GM12878 (cell line): ENCODE measurements around the gene PCSK5. TPM values are rescaled to one million over a fixed set of nuclear protein-coding genes. Genes with fewer than 3 reads are reported as not detected.

Source experiments
- ATAC-seq: fragments of 200-7000 bp; cut with Tn5 transposase; 3 replicates; pipeline ENCODE4 v1.9.1; 2020; ENCODE audit warnings: mild to moderate bottlenecking, moderate library complexity
- BruUV-seq: library from RNA; stranded (reverse); fragments of 400-500 nt; replicated peaks from 2 replicates; lab custom pipeline; 2021; lab: Mats Ljungman, UMichigan
- CTCF ChIA-PET: fragments of 300-600 bp; sonication (Branson Sonifier 250); formaldehyde crosslinking; extraction: SDS; loops from one replicate; lab custom pipeline; 2021; ENCODE audit warnings: inconsistent platforms; lab: Yijun Ruan, JAX
- POLR2A ChIA-PET: fragments of 350-600 bp; formaldehyde crosslinking; extraction: SDS; loops from one replicate; lab custom pipeline; 2021; ENCODE audit warnings: inconsistent platforms; lab: Charles Lee
- RAD21 ChIA-PET: fragments of 300-600 bp; sonication (Branson Sonifier 250); formaldehyde crosslinking; loops from one replicate; lab custom pipeline; 2023; ENCODE audit warnings: antibody characterized with exemption; ENCODE audit not compliant: unreplicated experiment; lab: Charles Lee
- SMC1A ChIA-PET: fragments of 300-600 bp; sonication (Branson Sonifier 250); formaldehyde crosslinking; loops from one replicate; lab custom pipeline; 2023; ENCODE audit not compliant: unreplicated experiment, uncharacterized antibody; lab: Charles Lee
- DNase-seq: peaks from one replicate; pipeline ENCODE4 v3.0.0-alpha.2; 2011; ENCODE audit warnings: low read depth, low spot score
- FAIRE-seq: peaks from 3 replicates; lab custom pipeline; 2011; peaks lifted over from hg19 to GRCh38; lab: Jason Lieb, UNC
- H2AFZ ChIP-seq: 2 replicates; pipeline ENCODE4 v1.6.0; 2011; ENCODE audit warnings: low read depth, low read length, control low read depth; ENCODE audit not compliant: control insufficient read depth
- H3K27ac ChIP-seq: 2 replicates; pipeline ENCODE4 v1.5.1; 2011; ENCODE audit warnings: control low read depth; ENCODE audit not compliant: control insufficient read depth, insufficient read depth
- H3K27me3 ChIP-seq, 2 experiments: replicated peaks in 1 of 2; 2 replicates each; pipeline versions ENCODE4 v1.6.0 to v1.6.1; 2011; ENCODE audit warnings: low read length in 1 of 2; ENCODE audit not compliant: control insufficient read depth in 2 of 2, insufficient read depth in 2 of 2
- H3K36me3 ChIP-seq, 2 experiments: 2 replicates each; pipeline ENCODE4 v1.5.1; 2011; ENCODE audit warnings: low read length in 1 of 2; ENCODE audit not compliant: control insufficient read depth in 2 of 2, insufficient read depth in 2 of 2
- H3K4me1 ChIP-seq: 2 replicates; pipeline ENCODE4 v1.6.1; 2011; ENCODE audit warnings: mild to moderate bottlenecking, low read length, moderate library complexity, mixed read lengths; ENCODE audit not compliant: control insufficient read depth, insufficient read depth
- H3K4me2 ChIP-seq: 2 replicates; pipeline ENCODE4 v1.6.0; 2011; ENCODE audit warnings: control low read depth; ENCODE audit not compliant: control insufficient read depth, insufficient read depth
- H3K4me3 ChIP-seq: fragments of 200-600 bp; sonication (generic); 2 replicates; pipeline ENCODE4 v1.5.1; 2016
- H3K79me2 ChIP-seq: 2 replicates; pipeline ENCODE4 v1.6.0; 2011; ENCODE audit warnings: low read length; ENCODE audit not compliant: control insufficient read depth, insufficient read depth
- H3K9ac ChIP-seq: 2 replicates; pipeline ENCODE4 v1.8.0; 2011; ENCODE audit warnings: low read length, control low read depth, mixed read lengths; ENCODE audit not compliant: control insufficient read depth, insufficient read depth
- H3K9me3 ChIP-seq: replicated peaks from 3 replicates; pipeline ENCODE4 v1.5.1; 2011; ENCODE audit warnings: mild to moderate bottlenecking, low read length; ENCODE audit not compliant: control insufficient read depth, insufficient read depth
- H4K20me1 ChIP-seq: 2 replicates; pipeline ENCODE4 v1.6.0; 2011; ENCODE audit not compliant: control insufficient read depth, insufficient read depth
- CREB1 ChIP-seq: IDR thresholded peaks from 2 replicates; pipeline ENCODE4 v1.6.1; 2012; ENCODE audit warnings: low read depth, mild to moderate bottlenecking, inconsistent platforms
- EZH2 ChIP-seq: IDR thresholded peaks from 2 replicates; pipeline ENCODE4 v1.6.1; 2012; ENCODE audit warnings: low read depth, mild to moderate bottlenecking, control low read depth, inconsistent platforms, low read length, borderline replicate concordance; ENCODE audit not compliant: control insufficient read depth
- NRF1 ChIP-seq: conservative IDR thresholded peaks from 2 replicates; pipeline ENCODE4 v1.6.1; 2011; ENCODE audit warnings: mild to moderate bottlenecking, low read depth, low read length, improper control_type of control experiment
- RUNX3 ChIP-seq: IDR thresholded peaks from 2 replicates; pipeline ENCODE4 v1.6.1; 2012; ENCODE audit warnings: low read length, inconsistent platforms
- YBX1 ChIP-seq: fragments of 450-650 bp; IDR thresholded peaks from 2 replicates; pipeline ENCODE4 v1.6.1; 2016; ENCODE audit warnings: antibody characterized with exemption
- ZNF622 ChIP-seq: fragments of 450-650 bp; IDR thresholded peaks from 2 replicates; pipeline ENCODE4 v1.6.1; 2017; ENCODE audit warnings: mild to moderate bottlenecking, inconsistent platforms
- WGBS: methylation state at CpG from one replicate; pipeline ENCODE4 v1.1.6; 2016; ENCODE audit warnings: low lambda C conversion rate; ENCODE audit not compliant: insufficient replicate concordance, insufficient coverage; ENCODE audit errors: missing lambda C conversion rate; 5-methylcytosine and 5-hydroxymethylcytosine counted together
- in situ Hi-C: fragments of 300-500 bp; cut with MboI; formaldehyde crosslinking; loops from 9 replicates; pipeline ENCODE4 v1.14.3; 2018; ENCODE audit warnings: mixed read lengths
- intact Hi-C: fragments of 100-400 bp; cut with micrococcal nuclease; formaldehyde crosslinking; loops from one replicate; pipeline ENCODE4 v1.14.2; 2022; ENCODE audit not compliant: unreplicated experiment
- polyA plus RNA-seq, 11 experiments: library from polyadenylated mRNA; depleted of rRNA in 4 of 11; unstranded in 6 of 11; stranded (reverse) in 5 of 11; fragments of >200 nt; fragmentation: Nextera tagmentation in 4 of 11; fragmentation: Illumina TruSeq in 1 of 11; extraction: Ambion mirVana in 4 of 11; extraction: Trizol in 1 of 11; gene quantifications; 1 replicate in 1 of 11; 2 replicates in 10 of 11; pipeline versions ENCODE4 v1.2.1 to v1.2.3, GENCODE V29; 2011 to 2016; ENCODE audit warnings: inconsistent platforms in 2 of 11, missing spikeins in 2 of 11, low read depth in 1 of 11
- total RNA-seq, 4 experiments: library from RNA; depleted of rRNA in 3 of 4; stranded (reverse); fragments of >200 nt in 3 of 4; fragmentation: Illumina TruSeq in 1 of 4; extraction: Trizol in 1 of 4; gene quantifications; 2 replicates each; pipeline versions ENCODE4 v1.2.1 to v1.2.3, GENCODE V29; 2013 to 2021
- TF ChIP-seq, protein P1 (sequence below): fragments of 450-650 bp; IDR thresholded peaks from 2 replicates; pipeline ENCODE4 v1.6.1; 2016; ENCODE audit warnings: mild to moderate bottlenecking
- TF ChIP-seq, protein P2 (sequence below): fragments of 450-650 bp; formaldehyde crosslinking; IDR thresholded peaks from 2 replicates; pipeline ENCODE4 v1.4.0; 2022; ENCODE audit warnings: mild to moderate bottlenecking, moderate library complexity
- TF ChIP-seq, protein P3 (sequence below): fragments of 450-650 bp; IDR thresholded peaks from 2 replicates; pipeline ENCODE4 v1.6.1; 2017; ENCODE audit warnings: mild to moderate bottlenecking, moderate library complexity
- TF ChIP-seq, protein P4 (sequence below): IDR thresholded peaks from 2 replicates; pipeline ENCODE4 v1.6.1; 2012; ENCODE audit warnings: low read depth, low read length, improper control_type of control experiment

The PCSK5 gene
- total and polyA plus RNA-seq, 10 of the 15 experiments (the other 5 are each of a cell fraction or from before 2014, with no cell fraction given), result 0.01 to 0.13 (median 0.04) TPM; not detected in 3

DNA sequence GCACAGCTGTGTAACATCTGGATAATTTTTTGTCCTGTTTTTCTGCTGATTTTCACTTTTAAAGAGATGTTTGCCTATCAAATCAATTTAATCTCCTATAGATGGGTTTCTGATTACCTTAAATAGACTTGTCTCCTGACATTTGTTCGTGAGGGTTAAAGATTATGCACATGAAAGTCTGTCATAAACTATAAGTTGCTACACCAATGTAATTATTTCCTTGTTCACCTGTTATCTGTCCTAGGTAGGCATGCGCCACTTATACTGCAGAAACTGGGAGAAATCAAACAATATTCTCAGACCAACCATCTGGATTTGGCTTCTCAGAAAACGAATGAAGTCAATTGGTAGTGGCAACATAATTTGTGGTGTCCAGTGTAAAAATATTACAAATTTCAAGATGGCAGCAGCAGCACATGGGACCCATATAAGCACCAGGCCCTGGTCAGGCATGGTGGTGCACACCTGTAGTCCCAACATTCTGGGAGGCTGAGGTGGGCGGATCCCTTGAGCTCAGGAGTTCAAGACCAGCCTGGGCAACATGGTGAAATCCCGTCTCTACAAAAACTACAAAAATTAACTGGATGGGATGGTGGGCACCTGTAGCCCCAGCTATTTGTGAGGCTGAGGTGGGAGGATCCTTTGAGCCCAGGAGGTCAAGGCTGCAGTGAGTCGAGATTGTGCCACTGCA is 483.5 kb downstream of the PCSK5 start (continued):
- no peak for TF ChIP-seq EZH2
- no peak for TF ChIP-seq CREB1
- TF ChIP-seq, protein P1, sequence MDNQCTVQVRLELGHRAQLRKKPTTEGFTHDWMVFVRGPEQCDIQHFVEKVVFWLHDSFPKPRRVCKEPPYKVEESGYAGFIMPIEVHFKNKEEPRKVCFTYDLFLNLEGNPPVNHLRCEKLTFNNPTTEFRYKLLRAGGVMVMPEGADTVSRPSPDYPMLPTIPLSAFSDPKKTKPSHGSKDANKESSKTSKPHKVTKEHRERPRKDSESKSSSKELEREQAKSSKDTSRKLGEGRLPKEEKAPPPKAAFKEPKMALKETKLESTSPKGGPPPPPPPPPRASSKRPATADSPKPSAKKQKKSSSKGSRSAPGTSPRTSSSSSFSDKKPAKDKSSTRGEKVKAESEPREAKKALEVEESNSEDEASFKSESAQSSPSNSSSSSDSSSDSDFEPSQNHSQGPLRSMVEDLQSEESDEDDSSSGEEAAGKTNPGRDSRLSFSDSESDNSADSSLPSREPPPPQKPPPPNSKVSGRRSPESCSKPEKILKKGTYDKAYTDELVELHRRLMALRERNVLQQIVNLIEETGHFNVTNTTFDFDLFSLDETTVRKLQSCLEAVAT, result no peak

DNA sequence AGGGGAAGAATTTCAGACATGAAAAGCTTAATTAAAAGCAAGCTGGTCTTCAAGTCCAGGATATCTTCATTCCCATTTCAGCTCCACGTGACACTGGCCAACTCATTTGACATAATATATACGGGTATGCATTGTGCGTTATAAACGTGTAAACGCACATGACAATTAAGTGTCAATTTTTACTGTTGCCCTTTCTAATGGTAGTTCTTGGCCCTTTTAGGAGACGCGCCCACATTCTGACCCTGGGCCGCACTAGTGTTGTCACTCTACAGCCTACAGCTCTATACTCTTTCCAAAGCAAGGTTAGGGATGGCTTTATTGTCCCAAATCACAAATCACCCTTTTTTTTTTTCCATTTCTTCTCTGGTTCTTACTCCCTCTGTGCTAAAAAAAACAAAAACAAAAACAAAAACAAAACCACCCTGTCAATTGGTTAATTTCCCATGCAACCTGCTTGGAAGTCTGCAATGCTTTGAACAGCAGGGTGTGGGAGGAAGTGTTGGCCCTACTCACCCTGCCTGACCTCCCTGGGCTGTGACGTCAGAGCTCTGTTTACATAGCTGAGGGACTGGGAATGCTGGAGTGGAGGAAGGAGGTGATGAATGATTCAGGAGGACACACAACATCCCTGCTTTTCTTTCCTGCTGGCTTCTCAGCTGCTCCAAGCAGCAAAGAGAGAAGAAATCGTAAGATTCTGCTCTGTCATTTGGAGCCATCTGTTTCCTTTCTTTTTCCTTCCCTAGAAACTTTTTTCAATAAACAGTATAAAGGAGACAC is 484.5 kb downstream of the PCSK5 start:
- Histone ChIP-seq H3K27ac (no peak overlapping the region), H2AFZ (no peak overlapping the region), H3K27me3 (no peaks in the 10 kb centered on the region), H3K79me2 (no peaks in the 10 kb centered on the region), H3K9me3 (no peaks in the 10 kb centered on the region), H3K4me2 (no peak overlapping the region), H3K4me3 (no peak overlapping the region), H3K9ac (no peak overlapping the region), H3K4me1 (peaks cover 6% of the 10 kb centered on the region), H4K20me1 (no peaks in the 10 kb centered on the region), H3K36me3 (no peaks in the 10 kb centered on the region)
- ChIA-PET CTCF (interaction anchor here (1.0 kb wide), 1 partner anchor 20 kb away, joined by 3 read pairs; the partner anchor contains the start of gene RFK), POLR2A (no interaction called here), SMC1A (interaction anchor here (1.0 kb wide), 1 partner anchor 16 kb away, joined by 3 read pairs; no protein-coding TSS in a partner anchor), RAD21 (no interaction called here)
- ATAC-seq (no peak), DNase-seq (no peak), FAIRE-seq (no peak)
- WGBS, result 64% methylated on average over 10 of the region's 10 CpGs
- intact Hi-C loops, result no loop called here
- in situ Hi-C loops, result no loop called here
- BruUV-seq, result no TSS peak
- TF ChIP-seq, protein P2, sequence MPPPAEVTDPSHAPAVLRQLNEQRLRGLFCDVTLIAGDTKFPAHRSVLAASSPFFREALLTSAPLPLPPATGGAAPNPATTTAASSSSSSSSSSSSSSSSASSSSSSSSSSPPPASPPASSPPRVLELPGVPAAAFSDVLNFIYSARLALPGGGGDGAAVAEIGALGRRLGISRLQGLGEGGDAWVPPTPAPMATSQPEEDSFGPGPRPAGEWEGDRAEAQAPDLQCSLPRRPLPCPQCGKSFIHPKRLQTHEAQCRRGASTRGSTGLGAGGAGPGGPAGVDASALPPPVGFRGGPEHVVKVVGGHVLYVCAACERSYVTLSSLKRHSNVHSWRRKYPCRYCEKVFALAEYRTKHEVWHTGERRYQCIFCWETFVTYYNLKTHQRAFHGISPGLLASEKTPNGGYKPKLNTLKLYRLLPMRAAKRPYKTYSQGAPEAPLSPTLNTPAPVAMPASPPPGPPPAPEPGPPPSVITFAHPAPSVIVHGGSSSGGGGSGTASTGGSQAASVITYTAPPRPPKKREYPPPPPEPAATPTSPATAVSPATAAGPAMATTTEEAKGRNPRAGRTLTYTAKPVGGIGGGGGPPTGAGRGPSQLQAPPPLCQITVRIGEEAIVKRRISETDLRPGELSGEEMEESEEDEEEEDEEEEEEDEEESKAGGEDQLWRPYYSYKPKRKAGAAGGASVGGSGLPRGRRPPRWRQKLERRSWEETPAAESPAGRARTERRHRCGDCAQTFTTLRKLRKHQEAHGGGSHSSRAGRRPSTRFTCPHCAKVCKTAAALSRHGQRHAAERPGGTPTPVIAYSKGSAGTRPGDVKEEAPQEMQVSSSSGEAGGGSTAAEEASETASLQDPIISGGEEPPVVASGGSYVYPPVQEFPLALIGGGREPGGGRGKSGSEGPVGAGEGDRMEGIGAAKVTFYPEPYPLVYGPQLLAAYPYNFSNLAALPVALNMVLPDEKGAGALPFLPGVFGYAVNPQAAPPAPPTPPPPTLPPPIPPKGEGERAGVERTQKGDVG (CRISPR knock-in tag), result no peak
- TF ChIP-seq NRF1, result no peak
- TF ChIP-seq, protein P3, sequence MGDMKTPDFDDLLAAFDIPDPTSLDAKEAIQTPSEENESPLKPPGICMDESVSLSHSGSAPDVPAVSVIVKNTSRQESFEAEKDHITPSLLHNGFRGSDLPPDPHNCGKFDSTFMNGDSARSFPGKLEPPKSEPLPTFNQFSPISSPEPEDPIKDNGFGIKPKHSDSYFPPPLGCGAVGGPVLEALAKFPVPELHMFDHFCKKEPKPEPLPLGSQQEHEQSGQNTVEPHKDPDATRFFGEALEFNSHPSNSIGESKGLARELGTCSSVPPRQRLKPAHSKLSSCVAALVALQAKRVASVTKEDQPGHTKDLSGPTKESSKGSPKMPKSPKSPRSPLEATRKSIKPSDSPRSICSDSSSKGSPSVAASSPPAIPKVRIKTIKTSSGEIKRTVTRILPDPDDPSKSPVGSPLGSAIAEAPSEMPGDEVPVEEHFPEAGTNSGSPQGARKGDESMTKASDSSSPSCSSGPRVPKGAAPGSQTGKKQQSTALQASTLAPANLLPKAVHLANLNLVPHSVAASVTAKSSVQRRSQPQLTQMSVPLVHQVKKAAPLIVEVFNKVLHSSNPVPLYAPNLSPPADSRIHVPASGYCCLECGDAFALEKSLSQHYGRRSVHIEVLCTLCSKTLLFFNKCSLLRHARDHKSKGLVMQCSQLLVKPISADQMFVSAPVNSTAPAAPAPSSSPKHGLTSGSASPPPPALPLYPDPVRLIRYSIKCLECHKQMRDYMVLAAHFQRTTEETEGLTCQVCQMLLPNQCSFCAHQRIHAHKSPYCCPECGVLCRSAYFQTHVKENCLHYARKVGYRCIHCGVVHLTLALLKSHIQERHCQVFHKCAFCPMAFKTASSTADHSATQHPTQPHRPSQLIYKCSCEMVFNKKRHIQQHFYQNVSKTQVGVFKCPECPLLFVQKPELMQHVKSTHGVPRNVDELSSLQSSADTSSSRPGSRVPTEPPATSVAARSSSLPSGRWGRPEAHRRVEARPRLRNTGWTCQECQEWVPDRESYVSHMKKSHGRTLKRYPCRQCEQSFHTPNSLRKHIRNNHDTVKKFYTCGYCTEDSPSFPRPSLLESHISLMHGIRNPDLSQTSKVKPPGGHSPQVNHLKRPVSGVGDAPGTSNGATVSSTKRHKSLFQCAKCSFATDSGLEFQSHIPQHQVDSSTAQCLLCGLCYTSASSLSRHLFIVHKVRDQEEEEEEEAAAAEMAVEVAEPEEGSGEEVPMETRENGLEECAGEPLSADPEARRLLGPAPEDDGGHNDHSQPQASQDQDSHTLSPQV, result no peak
- TF ChIP-seq YBX1, result no peak
- no peak for TF ChIP-seq RUNX3
- no peak for TF ChIP-seq ZNF622
- TF ChIP-seq, protein P4, sequence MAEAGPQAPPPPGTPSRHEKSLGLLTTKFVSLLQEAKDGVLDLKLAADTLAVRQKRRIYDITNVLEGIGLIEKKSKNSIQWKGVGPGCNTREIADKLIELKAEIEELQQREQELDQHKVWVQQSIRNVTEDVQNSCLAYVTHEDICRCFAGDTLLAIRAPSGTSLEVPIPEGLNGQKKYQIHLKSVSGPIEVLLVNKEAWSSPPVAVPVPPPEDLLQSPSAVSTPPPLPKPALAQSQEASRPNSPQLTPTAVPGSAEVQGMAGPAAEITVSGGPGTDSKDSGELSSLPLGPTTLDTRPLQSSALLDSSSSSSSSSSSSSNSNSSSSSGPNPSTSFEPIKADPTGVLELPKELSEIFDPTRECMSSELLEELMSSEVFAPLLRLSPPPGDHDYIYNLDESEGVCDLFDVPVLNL, result no peak
